ENCODE results near the gene TBC1D10B.
"Not testable (repeated sequence)": the region's sequence is repeated elsewhere in the genome, so short reads cannot be mapped to it uniquely, and the experiment has no call there.

Gene TBC1D10B

GRCh38 chr16:30346286-30346685, 24.0 kb downstream of the TBC1D10B start:
- Histone ChIP-seq H3K27me3 (ENCODE audit: control insufficient read depth, insufficient read depth, low read length) (no peaks in the 10 kb centered on the region), H3K36me3 (ENCODE audit: control insufficient read depth, insufficient read depth, low read length) (peaks cover 9% of the 10 kb centered on the region), H3K9ac (ENCODE audit: low read depth, low read length) (no peak overlapping the region), H3K4me1 (ENCODE audit: control insufficient read depth, insufficient read depth, low read length) (no peaks in the 10 kb centered on the region), H3K9me3 (ENCODE audit: control insufficient read depth, insufficient read depth, low read length) (no peaks in the 10 kb centered on the region), H3K4me3 (ENCODE audit: low read depth, low read length) (no peak overlapping the region)

DNA sequence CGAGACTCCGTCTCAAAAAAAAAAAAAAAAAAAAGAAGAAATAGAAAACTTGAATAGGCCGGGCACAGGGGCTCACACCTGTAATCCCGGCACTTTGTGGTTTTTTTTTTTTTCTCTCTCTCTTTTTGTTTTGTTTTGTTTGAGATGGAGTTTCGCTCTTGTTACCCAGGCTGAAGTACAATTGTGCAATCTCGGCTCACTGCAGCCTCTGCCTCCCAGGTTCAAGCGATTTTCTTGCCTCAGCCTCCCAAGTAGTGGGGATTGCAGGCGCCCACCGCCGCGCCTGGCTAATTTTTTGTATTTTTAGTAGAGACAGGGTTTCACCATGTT, 26.8 kb downstream of the TBC1D10B start:
- not testable (repeated sequence) for H3K36me3 ChIP-seq (ENCODE audit: control insufficient read depth, insufficient read depth, low read length); H3K27me3 ChIP-seq (ENCODE audit: control insufficient read depth, insufficient read depth, low read length); H3K4me3 ChIP-seq (ENCODE audit: low read depth, low read length); H3K9ac ChIP-seq (ENCODE audit: low read depth, low read length); H3K4me1 ChIP-seq (ENCODE audit: control insufficient read depth, insufficient read depth, low read length); H3K9me3 ChIP-seq (ENCODE audit: control insufficient read depth, insufficient read depth, low read length)

DNA sequence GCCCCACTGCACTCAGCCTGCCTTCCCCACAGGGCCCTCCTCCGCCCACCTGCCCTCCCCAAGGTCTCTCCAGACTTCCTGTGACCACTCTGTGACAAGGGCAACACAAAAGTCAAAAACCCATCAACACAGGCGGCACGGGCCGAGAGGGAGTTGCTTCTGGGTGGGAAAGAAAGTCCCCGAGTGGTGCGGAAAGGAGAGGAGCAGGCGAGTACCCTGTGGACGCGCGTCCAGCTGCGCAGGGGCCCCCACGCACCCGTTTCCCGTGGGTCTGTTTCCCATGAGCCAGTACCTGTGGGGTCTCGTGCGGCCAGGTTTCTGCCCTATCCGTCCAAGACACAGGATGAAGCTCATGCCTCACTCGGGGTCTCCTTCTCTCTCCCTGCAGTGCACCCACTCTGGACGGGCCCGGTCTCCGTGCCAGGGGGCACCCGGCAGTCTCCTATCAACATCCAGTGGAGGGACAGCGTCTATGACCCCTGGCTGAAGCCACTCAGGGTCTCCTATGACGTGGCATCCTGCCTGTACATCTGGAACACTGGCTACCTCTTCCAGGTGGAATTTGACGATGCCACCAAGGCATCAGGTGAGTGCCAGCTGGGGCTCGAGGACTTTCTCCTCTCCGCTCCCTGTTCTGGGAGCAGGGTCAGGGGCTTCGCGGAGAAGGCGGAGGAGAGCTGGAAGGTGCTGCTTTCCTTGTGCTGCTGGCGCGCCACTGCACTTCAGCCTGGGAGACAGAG, 27.4 kb downstream of the TBC1D10B start:
- Histone ChIP-seq H3K4me3 (ENCODE audit: low read depth, low read length) (no peak overlapping the region), H3K4me1 (ENCODE audit: control insufficient read depth, insufficient read depth, low read length) (no peaks in the 10 kb centered on the region), H3K36me3 (ENCODE audit: control insufficient read depth, insufficient read depth, low read length) (no peaks in the 10 kb centered on the region), H3K9me3 (ENCODE audit: control insufficient read depth, insufficient read depth, low read length) (no peaks in the 10 kb centered on the region), H3K9ac (ENCODE audit: low read depth, low read length) (no peak overlapping the region), H3K27me3 (ENCODE audit: control insufficient read depth, insufficient read depth, low read length) (no peaks in the 10 kb centered on the region)

GRCh38 chr16:30341971-30342370, 28.3 kb downstream of the TBC1D10B start:
- H3K4me1 ChIP-seq (ENCODE audit: control insufficient read depth, insufficient read depth, low read length); H3K4me3 ChIP-seq (ENCODE audit: low read depth, low read length); H3K27me3 ChIP-seq (ENCODE audit: control insufficient read depth, insufficient read depth, low read length); H3K9ac ChIP-seq (ENCODE audit: low read depth, low read length); H3K9me3 ChIP-seq (ENCODE audit: control insufficient read depth, insufficient read depth, low read length); H3K36me3 ChIP-seq (ENCODE audit: control insufficient read depth, insufficient read depth, low read length): not testable (repeated sequence)

- H3K4me3 ChIP-seq (ENCODE audit: low read depth, low read length), result no peak overlapping the region
- H3K9me3 ChIP-seq (ENCODE audit: control insufficient read depth, insufficient read depth, low read length), result no peaks in the 10 kb centered on the region
- no peaks in the 10 kb centered on the region for H3K27me3 ChIP-seq (ENCODE audit: control insufficient read depth, insufficient read depth, low read length)
- H3K36me3 ChIP-seq (ENCODE audit: control insufficient read depth, insufficient read depth, low read length), result no peaks in the 10 kb centered on the region
- peaks cover 2% of the 10 kb centered on the region for H3K4me1 ChIP-seq (ENCODE audit: control insufficient read depth, insufficient read depth, low read length)
- H3K9ac ChIP-seq (ENCODE audit: low read depth, low read length), result no peak overlapping the region
Observed at GRCh38 chr16:30340621-30341020, 29.7 kb downstream of the TBC1D10B start.

GRCh38 chr16:30338715-30339114, 31.6 kb downstream of the TBC1D10B start:
- not testable (repeated sequence) for H3K4me3 ChIP-seq (ENCODE audit: low read depth, low read length); H3K4me1 ChIP-seq (ENCODE audit: control insufficient read depth, insufficient read depth, low read length); H3K36me3 ChIP-seq (ENCODE audit: control insufficient read depth, insufficient read depth, low read length)

DNA sequence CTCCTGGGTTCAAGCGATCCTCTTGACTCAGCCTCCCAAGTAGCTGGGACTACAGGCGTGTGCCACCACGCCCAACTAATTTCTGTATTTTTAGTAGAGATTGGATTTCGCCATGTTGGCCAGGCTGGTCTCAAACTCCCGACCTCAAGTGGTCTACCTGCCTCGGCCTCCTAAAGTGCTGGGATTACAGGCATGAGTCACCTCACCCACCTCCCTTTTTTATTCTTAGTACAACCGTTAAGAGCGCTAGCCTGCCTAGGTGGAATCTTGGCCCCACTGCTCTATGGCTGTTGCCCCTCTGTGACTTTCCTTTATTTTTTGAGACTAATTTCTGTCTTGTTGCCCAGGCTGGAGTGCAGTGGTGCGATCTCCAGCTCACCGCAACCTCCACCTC, 32.3 kb downstream of the TBC1D10B start:
- H3K27me3 ChIP-seq (ENCODE audit: control insufficient read depth, insufficient read depth, low read length); H3K9ac ChIP-seq (ENCODE audit: low read depth, low read length); H3K9me3 ChIP-seq (ENCODE audit: control insufficient read depth, insufficient read depth, low read length); H3K4me3 ChIP-seq (ENCODE audit: low read depth, low read length); H3K4me1 ChIP-seq (ENCODE audit: control insufficient read depth, insufficient read depth, low read length); H3K36me3 ChIP-seq (ENCODE audit: control insufficient read depth, insufficient read depth, low read length): not testable (repeated sequence)

More at GRCh38 chr16:30338715-30339114, 31.6 kb downstream of the TBC1D10B start:
- not testable (repeated sequence) for H3K9me3 ChIP-seq (ENCODE audit: control insufficient read depth, insufficient read depth, low read length); H3K9ac ChIP-seq (ENCODE audit: low read depth, low read length); H3K27me3 ChIP-seq (ENCODE audit: control insufficient read depth, insufficient read depth, low read length)

GRCh38 chr16:30335598-30336474, 34.5 kb downstream of the TBC1D10B start:
- H3K27me3 ChIP-seq (ENCODE audit: control insufficient read depth, insufficient read depth, low read length), result no peaks in the 10 kb centered on the region
- H3K36me3 ChIP-seq (ENCODE audit: control insufficient read depth, insufficient read depth, low read length), result no peaks in the 10 kb centered on the region
- H3K4me1 ChIP-seq (ENCODE audit: control insufficient read depth, insufficient read depth, low read length), result peaks cover 4% of the 10 kb centered on the region
- no peak overlapping the region for H3K9ac ChIP-seq (ENCODE audit: low read depth, low read length)
- no peaks in the 10 kb centered on the region for H3K9me3 ChIP-seq (ENCODE audit: control insufficient read depth, insufficient read depth, low read length)
- H3K4me3 ChIP-seq (ENCODE audit: low read depth, low read length), result peak overlapping the region; percentile 26

DNA sequence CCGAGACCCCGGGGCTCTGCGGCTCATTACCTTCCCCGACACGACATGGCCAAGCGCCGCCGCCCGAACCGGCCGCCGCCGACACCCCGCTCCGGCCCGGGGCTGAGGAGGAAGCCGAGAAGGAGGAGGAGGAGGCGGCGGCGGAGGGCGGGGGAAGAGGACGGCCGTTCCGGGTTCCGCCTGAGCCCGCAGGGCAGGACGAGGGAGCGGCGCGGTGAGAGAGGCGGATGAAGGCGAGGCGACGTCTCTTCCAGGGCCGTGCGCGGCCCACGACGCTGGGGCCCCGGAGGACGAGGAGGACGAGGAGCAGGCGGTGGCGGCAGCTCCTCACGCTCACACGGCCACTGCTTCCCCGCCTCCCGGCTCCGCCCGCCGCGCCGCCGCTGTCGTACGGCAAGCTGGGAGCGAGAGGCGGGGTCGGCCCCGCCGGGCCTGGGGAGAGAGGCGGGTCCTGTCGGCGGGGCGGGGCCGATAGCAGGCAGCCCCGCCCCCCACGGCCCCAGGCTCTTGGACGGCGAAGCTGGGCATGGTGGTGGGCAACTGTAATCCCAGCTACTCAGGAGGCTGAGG, 35.2 kb downstream of the TBC1D10B start:
- not testable (repeated sequence) for H3K9ac ChIP-seq (ENCODE audit: low read depth, low read length); H3K27me3 ChIP-seq (ENCODE audit: control insufficient read depth, insufficient read depth, low read length); H3K4me1 ChIP-seq (ENCODE audit: control insufficient read depth, insufficient read depth, low read length); H3K36me3 ChIP-seq (ENCODE audit: control insufficient read depth, insufficient read depth, low read length); H3K9me3 ChIP-seq (ENCODE audit: control insufficient read depth, insufficient read depth, low read length)
- H3K4me3 ChIP-seq (ENCODE audit: low read depth, low read length), result peak overlapping the region; percentile 72

GRCh38 chr16:30334473-30334989, 35.8 kb downstream of the TBC1D10B start:
- H3K36me3 ChIP-seq (ENCODE audit: control insufficient read depth, insufficient read depth, low read length); H3K27me3 ChIP-seq (ENCODE audit: control insufficient read depth, insufficient read depth, low read length); H3K4me1 ChIP-seq (ENCODE audit: control insufficient read depth, insufficient read depth, low read length); H3K9me3 ChIP-seq (ENCODE audit: control insufficient read depth, insufficient read depth, low read length): not testable (repeated sequence)
- Histone ChIP-seq H3K9ac (ENCODE audit: low read depth, low read length) (peak overlapping the region; percentile 16), H3K4me3 (ENCODE audit: low read depth, low read length) (peak overlapping the region; percentile 53)

- not testable (repeated sequence) for H3K4me3 ChIP-seq (ENCODE audit: low read depth, low read length); H3K9me3 ChIP-seq (ENCODE audit: control insufficient read depth, insufficient read depth, low read length); H3K9ac ChIP-seq (ENCODE audit: low read depth, low read length); H3K36me3 ChIP-seq (ENCODE audit: control insufficient read depth, insufficient read depth, low read length); H3K4me1 ChIP-seq (ENCODE audit: control insufficient read depth, insufficient read depth, low read length); H3K27me3 ChIP-seq (ENCODE audit: control insufficient read depth, insufficient read depth, low read length)
Observed at GRCh38 chr16:30324220-30324619, 46.1 kb downstream of the TBC1D10B start.

- not testable (repeated sequence) for H3K9me3 ChIP-seq (ENCODE audit: control insufficient read depth, insufficient read depth, low read length); H3K27me3 ChIP-seq (ENCODE audit: control insufficient read depth, insufficient read depth, low read length); H3K4me3 ChIP-seq (ENCODE audit: low read depth, low read length); H3K36me3 ChIP-seq (ENCODE audit: control insufficient read depth, insufficient read depth, low read length); H3K4me1 ChIP-seq (ENCODE audit: control insufficient read depth, insufficient read depth, low read length); H3K9ac ChIP-seq (ENCODE audit: low read depth, low read length)
Observed at GRCh38 chr16:30318647-30319046, 51.6 kb downstream of the TBC1D10B start.

Measured in iPS-15b (cell line).